H1 (cell line): ENCODE results near the gene AFF2. TPM values are rescaled to one million over a fixed set of nuclear protein-coding genes. Genes with fewer than 3 reads are reported as not detected.

Source experiments
- CTCF ChIA-PET: fragments of 300-600 bp; sonication (Branson Sonifier 250); formaldehyde crosslinking; loops from one replicate; lab custom pipeline; 2021; ENCODE audit not compliant: partially characterized antibody; lab: Charles Lee
- POLR2A ChIA-PET: fragments of 300-600 bp; sonication (Branson Sonifier 250); formaldehyde crosslinking; loops from one replicate; lab custom pipeline; 2021; ENCODE audit warnings: inconsistent platforms; ENCODE audit not compliant: partially characterized antibody; lab: Charles Lee
- DNase-seq, 2 experiments: peaks; one replicate each; pipeline versions ENCODE4 v3.0.0 to v3.0.0-alpha.2; 2010 to 2022; ENCODE audit warnings: low spot score in 2 of 2, low read depth in 1 of 2, mixed read lengths in 1 of 2
- FAIRE-seq: peaks from 2 replicates; lab custom pipeline; 2011; peaks lifted over from hg19 to GRCh38; lab: Jason Lieb, UNC
- H2AFZ ChIP-seq: 2 replicates; pipeline ENCODE4 v1.8.1; 2012; ENCODE audit warnings: low read length, inconsistent platforms
- H2AK5ac ChIP-seq: 2 replicates; pipeline ENCODE4 v1.6.1; 2013; ENCODE audit warnings: low read depth, low read length
- H2BK120ac ChIP-seq: replicated peaks from 2 replicates; pipeline ENCODE3; 2013; ENCODE audit warnings: low read depth, low read length, inconsistent platforms
- H2BK12ac ChIP-seq: 2 replicates; pipeline ENCODE4 v1.6.1; 2013; ENCODE audit warnings: low read depth, low read length
- H2BK15ac ChIP-seq: 2 replicates; pipeline ENCODE4 v1.6.1; 2013; ENCODE audit warnings: low read length
- H2BK20ac ChIP-seq: 2 replicates; pipeline ENCODE4 v1.6.1; 2013; ENCODE audit warnings: low read length
- H2BK5ac ChIP-seq: 2 replicates; pipeline ENCODE4 v1.6.1; 2013; ENCODE audit warnings: low read depth, low read length
- H3K14ac ChIP-seq: 2 replicates; pipeline ENCODE4 v1.6.1; 2013; ENCODE audit warnings: inconsistent platforms; ENCODE audit not compliant: insufficient read length
- H3K18ac ChIP-seq: 2 replicates; pipeline ENCODE4 v1.6.1; 2013; ENCODE audit warnings: low read length; ENCODE audit errors: extremely low read depth
- H3K23ac ChIP-seq: 2 replicates; pipeline ENCODE4 v1.6.1; 2013; ENCODE audit warnings: inconsistent platforms; ENCODE audit not compliant: insufficient read length
- H3K23me2 ChIP-seq: 2 replicates; pipeline ENCODE4 v1.6.1; 2013; ENCODE audit warnings: low read depth, low read length
- H3K27ac ChIP-seq: 2 replicates; pipeline ENCODE4 v1.6.1; 2011; ENCODE audit warnings: low read depth, low read length, inconsistent platforms
- H3K27me3 ChIP-seq, 4 experiments: replicated peaks in 1 of 4; 1 replicate in 1 of 4; 2 replicates in 3 of 4; pipeline versions ENCODE4 v1.6.1 to v1.8.1; 2011 to 2013; ENCODE audit warnings: low read length in 3 of 4, mild to moderate bottlenecking in 3 of 4, inconsistent platforms in 2 of 4, mixed read lengths in 2 of 4, moderate library complexity in 1 of 4; ENCODE audit not compliant: control insufficient read depth in 3 of 4, insufficient read depth in 3 of 4; ENCODE audit errors: extremely low read depth in 1 of 4
- H3K36me3 ChIP-seq, 4 experiments: 2 replicates each; pipeline versions ENCODE4 v1.6.1 to v1.8.1; 2011 to 2013; ENCODE audit warnings: mild to moderate bottlenecking in 4 of 4, low read length in 3 of 4, moderate library complexity in 2 of 4, control low read depth in 1 of 4, inconsistent platforms in 1 of 4; ENCODE audit not compliant: insufficient read depth in 4 of 4, control insufficient read depth in 2 of 4
- H3K4ac ChIP-seq: replicated peaks from 2 replicates; pipeline ENCODE3; 2013; ENCODE audit warnings: low read length, low read depth, mixed read lengths, inconsistent platforms; ENCODE audit not compliant: insufficient read length
- H3K4me1 ChIP-seq, 4 experiments: replicated peaks in 1 of 4; 1 replicate in 1 of 4; 2 replicates in 3 of 4; pipeline versions ENCODE4 v1.6.1 to v1.8.1; 2011 to 2013; ENCODE audit warnings: low read length in 3 of 4, inconsistent platforms in 2 of 4, mixed read lengths in 1 of 4; ENCODE audit not compliant: insufficient read depth in 4 of 4, control insufficient read depth in 3 of 4
- H3K4me2 ChIP-seq, 2 experiments: 2 replicates each; pipeline versions ENCODE4 v1.6.1 to v1.8.1; 2011 to 2013; ENCODE audit warnings: low read depth in 2 of 2, low read length in 2 of 2, control low read depth in 1 of 2, inconsistent platforms in 1 of 2, mild to moderate bottlenecking in 1 of 2; ENCODE audit not compliant: insufficient read depth in 1 of 2
- H3K4me3 ChIP-seq, 4 experiments: fragments of 200-600, 300-600 bp in 1 of 4; sonication (generic), shearing (Covaris generic), sonication (Bioruptor Twin) in 1 of 4; 2 replicates each; pipeline versions ENCODE4 v1.5.1 to v1.8.1; 2011 to 2016; ENCODE audit warnings: low read length in 4 of 4, low read depth in 3 of 4, control low read depth in 2 of 4, inconsistent platforms in 2 of 4, mild to moderate bottlenecking in 2 of 4, mixed read lengths in 1 of 4, moderate library complexity in 1 of 4; ENCODE audit not compliant: insufficient read depth in 2 of 4; ENCODE audit errors: extremely low read depth in 1 of 4
- H3K56ac ChIP-seq: replicated peaks from 2 replicates; pipeline ENCODE3; 2013; ENCODE audit warnings: low read depth, mild to moderate bottlenecking, mixed read lengths, low read length, inconsistent platforms; ENCODE audit not compliant: insufficient read length
- H3K79me1 ChIP-seq: 2 replicates; pipeline ENCODE4 v1.6.1; 2013; ENCODE audit warnings: low read depth, low read length, control low read depth
- H3K79me2 ChIP-seq, 2 experiments: 2 replicates each; pipeline versions ENCODE4 v1.6.1 to v1.8.1; 2012 to 2013; ENCODE audit warnings: low read length in 2 of 2, mild to moderate bottlenecking in 2 of 2, inconsistent platforms in 1 of 2; ENCODE audit not compliant: insufficient read depth in 2 of 2, control insufficient read depth in 1 of 2
- H3K9ac ChIP-seq, 4 experiments: replicated peaks in 1 of 4; 1 replicate in 1 of 4; 2 replicates in 3 of 4; pipeline versions ENCODE4 v1.6.1 to v1.8.1; 2011 to 2013; ENCODE audit warnings: low read depth in 3 of 4, low read length in 3 of 4, control low read depth in 2 of 4, mild to moderate bottlenecking in 2 of 4, moderate library complexity in 2 of 4, inconsistent platforms in 1 of 4; ENCODE audit errors: extremely low read depth in 1 of 4
- H3K9me3 ChIP-seq, 2 experiments: 2 replicates each; pipeline versions ENCODE4 v1.6.1 to v1.8.1; 2012 to 2013; ENCODE audit warnings: mild to moderate bottlenecking in 2 of 2, moderate library complexity in 2 of 2, control low read depth in 1 of 2, inconsistent platforms in 1 of 2, low read depth in 1 of 2, low read length in 1 of 2, mixed read lengths in 1 of 2; ENCODE audit not compliant: insufficient read depth in 2 of 2
- H4K20me1 ChIP-seq, 2 experiments: replicated peaks in 1 of 2; 2 replicates each; pipeline versions ENCODE3 to v1.8.1; 2011 to 2013; ENCODE audit warnings: inconsistent platforms in 2 of 2, low read length in 2 of 2, mild to moderate bottlenecking in 1 of 2; ENCODE audit not compliant: insufficient read depth in 2 of 2, control insufficient read depth in 1 of 2
- H4K5ac ChIP-seq: 2 replicates; pipeline ENCODE4 v1.6.1; 2013; ENCODE audit warnings: low read length, low read depth, mixed read lengths, inconsistent platforms; ENCODE audit not compliant: insufficient read length
- H4K8ac ChIP-seq: 2 replicates; pipeline ENCODE4 v1.8.0; 2013; ENCODE audit warnings: mild to moderate bottlenecking, moderate library complexity, low read length, inconsistent platforms; ENCODE audit not compliant: insufficient read depth; ENCODE audit errors: extremely low read depth
- H4K91ac ChIP-seq: replicated peaks from 2 replicates; pipeline ENCODE3; 2013; ENCODE audit warnings: low read length, mixed read lengths, inconsistent platforms; ENCODE audit not compliant: insufficient read length
- PHF8 ChIP-seq: fragments of 200-600 bp; sonication (generic); conservative IDR thresholded peaks from 2 replicates; pipeline ENCODE4 v1.7.1; 2012; ENCODE audit warnings: low read depth, mild to moderate bottlenecking, inconsistent platforms, low read length, moderate library complexity
- POU5F1 ChIP-seq: IDR thresholded peaks from 2 replicates; pipeline ENCODE4 v1.6.1; 2011; ENCODE audit warnings: low read depth, mild to moderate bottlenecking, low read length, moderate library complexity
- SP2 ChIP-seq: IDR thresholded peaks from 2 replicates; pipeline ENCODE4 v1.6.1; 2012; ENCODE audit warnings: mild to moderate bottlenecking, low read length, inconsistent platforms
- ZNF274 ChIP-seq: IDR thresholded peaks from 2 replicates; pipeline ENCODE4 v1.7.0; 2012; ENCODE audit warnings: low read length, borderline replicate concordance; ENCODE audit errors: extremely low read depth
- WGBS, 2 experiments: shearing (Covaris generic) in 1 of 2; methylation state at CpG; one replicate each; pipeline versions ENCODE4 v1.1.6 to v1.1.7; 2013 to 2015; ENCODE audit warnings: low lambda C conversion rate in 2 of 2, mixed read lengths in 2 of 2, inconsistent platforms in 1 of 2, low coverage in 1 of 2, missing lambda C conversion rate in 1 of 2; ENCODE audit not compliant: insufficient replicate concordance in 2 of 2, insufficient coverage in 1 of 2, insufficient read length in 1 of 2; ENCODE audit errors: extremely low coverage in 1 of 2, missing lambda C conversion rate in 1 of 2; 5-methylcytosine and 5-hydroxymethylcytosine counted together
- polyA plus RNA-seq, 7 experiments: library from polyadenylated mRNA; depleted of rRNA in 3 of 7; stranded (reverse) in 5 of 7; unstranded in 2 of 7; fragments of >200 nt in 5 of 7; fragments of 200-250 nt in 2 of 7; gene quantifications; 1 replicate in 5 of 7; 2 replicates in 1 of 7; 4 replicates in 1 of 7; pipeline versions ENCODE4 v1.2.1 to v1.2.3, GENCODE V29; 2011 to 2013; ENCODE audit warnings: missing spikeins in 2 of 7, mixed read lengths in 2 of 7
- total RNA-seq: library from RNA; stranded (reverse); fragmentation: NEBNext Ultra II Directional; extraction: Animal tissue kit (Norgen Biotek cat#: 25700); gene quantifications from 2 replicates; pipeline ENCODE4 v1.2.1, GENCODE V29; 2021

AFF2 gene
- total and polyA plus RNA-seq, 2 of the 8 experiments (the other 6 are each of a cell fraction or from before 2014, with no cell fraction given): 2.0 to 7.3 TPM

DNA sequence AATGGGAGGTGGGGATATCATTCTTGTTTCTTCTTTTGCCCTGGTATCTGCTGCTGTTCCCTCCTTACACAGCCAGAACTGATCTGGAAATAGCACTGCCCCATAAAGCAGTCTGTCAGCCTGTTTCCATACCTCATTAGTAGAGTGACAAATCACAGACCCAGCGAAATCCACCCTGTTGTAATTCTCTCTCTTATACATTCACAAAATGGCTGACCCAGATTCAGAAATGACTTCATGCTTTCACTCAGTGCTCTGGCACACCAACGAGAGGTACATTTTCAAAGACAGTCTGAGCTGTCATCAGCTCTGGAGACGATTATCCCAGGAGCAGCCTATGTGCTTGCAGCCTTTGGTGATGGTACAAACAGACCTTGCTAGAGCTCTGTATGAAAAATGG, 164.6 kb downstream of the AFF2 start:
- H4K91ac ChIP-seq: no peak overlapping the region
- FAIRE-seq (no peak), DNase-seq (no peak)
- H3K79me1 ChIP-seq: no peaks in the 10 kb centered on the region
- no peak overlapping the region for H2BK120ac ChIP-seq
- CTCF ChIA-PET: interaction anchor here (1.5 kb wide), 1 partner anchor 112 kb away, joined by 3 read pairs; no protein-coding TSS in a partner anchor
- H2BK12ac ChIP-seq: no peak overlapping the region
- TF ChIP-seq PHF8 (no peak), ZNF274 (no peak), POU5F1 (no peak), SP2 (no peak)
- no peak overlapping the region for H2BK20ac ChIP-seq
- no peak overlapping the region for H2BK5ac ChIP-seq
- no peaks in the 10 kb centered on the region for H3K23me2 ChIP-seq
- H3K9ac ChIP-seq: no peak overlapping the region
- no peak overlapping the region for H3K14ac ChIP-seq
- H3K4me2 ChIP-seq: no peak overlapping the region
- no peak overlapping the region for H4K5ac ChIP-seq
- H3K27me3 ChIP-seq: no peaks in the 10 kb centered on the region
- no peaks in the 10 kb centered on the region for H3K4me1 ChIP-seq
- no peak overlapping the region for H3K18ac ChIP-seq
- no peak overlapping the region for H4K8ac ChIP-seq
- H3K27ac ChIP-seq: no peak overlapping the region
- H3K79me2 ChIP-seq: no peaks in the 10 kb centered on the region
- no peak overlapping the region for H2BK15ac ChIP-seq
- H3K9me3 ChIP-seq: peaks cover 6 to 17% of the 10 kb centered on the region in 2 experiments; a peak in 2 of 4 replicates
- no peak overlapping the region for H3K56ac ChIP-seq
- no peaks in the 10 kb centered on the region for H4K20me1 ChIP-seq
- no peak overlapping the region for H3K4me3 ChIP-seq
- 94% methylated on average over 2 of the region's 3 CpGs; no CpG with 5 or more reads in 1 of the 2 experiments for WGBS, 2 experiments
- H3K36me3 ChIP-seq: no peaks in the 10 kb centered on the region
- POLR2A ChIA-PET: no interaction called here
- no peak overlapping the region for H2AFZ ChIP-seq
- H2AK5ac ChIP-seq: no peak overlapping the region
- no peak overlapping the region for H3K4ac ChIP-seq
- no peak overlapping the region for H3K23ac ChIP-seq
